NCI-H2227 (cell line): ENCODE measurements around the gene DPH1.
A peak's percentile ranks its signal among the peaks of the same experiment; 100 is the strongest.

Experiments
- DNase-seq: peaks from one replicate; lab custom pipeline; 2025; ENCODE audit not compliant: unreplicated experiment; lab: John Stamatoyannopoulos, UW

The DPH1 gene

DNA sequence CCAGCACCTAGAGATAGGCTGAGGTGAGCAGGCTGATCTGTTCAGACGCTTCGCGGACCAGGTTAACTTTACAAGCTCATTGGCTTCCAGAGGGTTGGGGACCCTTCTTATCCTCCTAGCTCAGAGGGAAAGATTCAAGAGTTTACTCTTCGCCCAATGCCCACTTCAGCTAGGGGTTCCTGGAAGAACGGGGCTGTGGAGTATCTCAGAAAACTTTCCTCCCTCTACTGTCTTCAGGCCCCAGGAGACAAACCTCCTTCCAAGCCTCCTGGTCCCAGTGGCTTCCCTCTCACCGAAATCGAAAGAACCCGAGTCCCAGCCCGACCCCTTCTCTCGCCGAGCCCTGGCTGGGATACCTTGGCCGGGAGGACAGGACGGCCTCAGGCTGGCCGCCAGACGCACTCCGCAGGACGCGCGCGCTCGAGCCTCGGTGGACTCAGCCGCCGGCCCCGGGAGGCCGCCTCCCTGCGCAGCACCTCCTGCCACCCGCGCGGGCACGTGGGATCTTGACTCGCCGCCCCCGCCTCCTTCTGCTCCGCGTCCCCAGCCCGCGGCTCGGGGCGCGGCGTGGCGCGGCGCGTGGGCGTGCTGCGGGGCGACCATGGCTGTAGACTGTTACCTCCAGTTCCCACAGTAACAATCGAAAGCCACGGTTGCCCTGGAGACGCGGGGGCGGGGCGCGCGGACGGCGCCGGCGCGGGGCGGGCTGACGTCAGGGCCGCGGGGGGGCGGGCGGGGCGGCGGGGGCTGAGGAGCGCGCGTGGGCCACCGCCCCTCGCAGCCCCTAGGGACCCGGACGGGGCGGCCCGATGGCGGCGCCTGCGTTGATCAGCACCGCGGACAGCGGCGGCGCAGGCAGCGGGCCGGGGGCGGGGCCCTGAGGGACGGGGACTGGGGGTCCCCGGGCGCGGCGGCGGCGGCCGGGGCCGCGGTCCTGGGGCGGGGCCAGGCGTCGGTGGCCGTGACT is 19.7 kb downstream of the DPH1 start:
- DNase-seq = peak; percentile 86

DNA sequence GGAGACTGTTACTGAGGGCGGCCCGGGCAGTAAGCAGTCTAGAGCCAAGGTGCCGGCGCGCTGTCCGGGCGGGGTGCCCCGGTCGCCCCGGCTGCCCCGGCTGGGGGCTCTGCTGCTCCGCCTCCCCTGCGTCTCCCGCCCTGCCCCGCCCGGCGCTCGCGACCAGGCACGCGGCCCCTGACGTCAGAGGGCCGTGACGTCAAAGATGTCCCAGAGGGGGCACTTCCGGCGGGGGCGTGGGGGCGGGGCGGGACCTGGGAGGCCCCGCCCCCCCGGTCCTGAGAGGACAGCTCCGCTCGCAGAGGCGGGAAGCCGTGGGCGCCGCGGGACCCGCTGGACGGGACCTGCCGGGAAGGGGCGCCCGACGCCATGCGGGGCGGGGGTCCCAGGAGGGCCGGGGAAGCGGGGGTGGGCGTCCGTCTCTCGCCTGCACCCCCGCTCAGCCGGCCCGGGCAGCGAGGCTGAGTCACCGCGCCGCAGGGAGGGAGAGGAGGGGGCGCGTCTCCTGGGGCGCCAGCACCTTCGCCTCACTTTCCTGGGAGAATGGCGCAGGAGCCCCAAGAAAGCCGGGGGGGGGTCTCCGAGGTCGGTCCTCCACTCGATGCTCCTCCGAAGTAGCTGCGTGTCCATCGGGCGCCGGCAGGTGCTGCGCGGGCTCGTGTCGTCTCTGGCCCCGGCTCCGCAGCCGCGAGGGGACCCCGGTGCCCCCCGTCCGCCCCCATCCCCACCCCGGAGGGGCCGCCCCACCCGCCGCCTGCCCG is 20.5 kb downstream of the DPH1 start:
- peak; percentile 93 for DNase-seq

DNA sequence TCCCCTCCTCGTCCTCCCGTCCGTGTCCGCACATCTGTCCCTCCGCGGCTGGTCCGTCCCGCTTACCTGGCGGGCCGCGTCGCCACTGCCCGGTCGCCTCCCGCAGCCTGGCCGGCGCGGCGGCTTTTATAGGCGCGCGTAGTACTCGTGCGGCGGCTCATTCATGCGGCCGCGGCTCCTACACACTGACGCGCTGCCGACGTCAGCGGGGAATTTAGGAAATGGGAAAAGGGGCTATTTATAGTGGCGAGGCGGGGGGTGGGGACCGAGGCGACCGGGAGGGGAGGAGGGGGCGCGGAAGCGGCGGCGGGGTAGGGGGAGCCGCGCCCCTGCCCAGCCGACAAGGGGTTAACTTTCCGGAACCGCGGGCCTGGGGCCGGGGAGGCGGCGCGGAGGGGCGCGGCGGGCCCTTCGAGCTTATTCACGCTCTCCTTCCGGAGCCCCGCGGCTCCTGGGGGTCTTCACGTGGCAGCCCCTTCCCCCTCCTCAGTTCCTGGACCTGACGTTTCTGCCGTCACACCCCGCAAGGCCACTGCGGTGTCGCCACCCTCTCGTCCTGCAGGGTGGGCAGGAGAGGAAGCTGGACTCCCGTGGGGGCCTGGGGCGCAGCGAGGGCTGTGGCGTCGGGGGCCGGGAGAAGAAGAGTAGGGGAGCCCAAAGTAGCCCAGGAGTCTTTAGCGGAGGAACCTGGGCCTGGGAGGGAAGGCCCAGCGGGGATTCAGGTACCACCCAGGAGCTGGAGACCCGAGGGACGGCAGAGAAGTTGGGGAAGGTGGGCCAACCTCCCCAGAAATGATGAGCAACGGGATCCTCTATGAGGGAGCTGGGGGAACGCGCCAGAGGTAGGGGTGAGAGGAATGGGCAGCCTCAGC is 21.3 kb downstream of the DPH1 start:
- peak; percentile 72 for DNase-seq

- DNase-seq = no peak
These were observed 22.1 kb downstream of the DPH1 start for GRCh38 chr17:2051933-2052559.

GRCh38 chr17:2053380-2054261 is 23.7 kb downstream of the DPH1 start:
- peak; percentile 75 for DNase-seq

- no peak for DNase-seq
These were observed 24.2 kb downstream of the DPH1 start for GRCh38 chr17:2054262-2054511.

DNA sequence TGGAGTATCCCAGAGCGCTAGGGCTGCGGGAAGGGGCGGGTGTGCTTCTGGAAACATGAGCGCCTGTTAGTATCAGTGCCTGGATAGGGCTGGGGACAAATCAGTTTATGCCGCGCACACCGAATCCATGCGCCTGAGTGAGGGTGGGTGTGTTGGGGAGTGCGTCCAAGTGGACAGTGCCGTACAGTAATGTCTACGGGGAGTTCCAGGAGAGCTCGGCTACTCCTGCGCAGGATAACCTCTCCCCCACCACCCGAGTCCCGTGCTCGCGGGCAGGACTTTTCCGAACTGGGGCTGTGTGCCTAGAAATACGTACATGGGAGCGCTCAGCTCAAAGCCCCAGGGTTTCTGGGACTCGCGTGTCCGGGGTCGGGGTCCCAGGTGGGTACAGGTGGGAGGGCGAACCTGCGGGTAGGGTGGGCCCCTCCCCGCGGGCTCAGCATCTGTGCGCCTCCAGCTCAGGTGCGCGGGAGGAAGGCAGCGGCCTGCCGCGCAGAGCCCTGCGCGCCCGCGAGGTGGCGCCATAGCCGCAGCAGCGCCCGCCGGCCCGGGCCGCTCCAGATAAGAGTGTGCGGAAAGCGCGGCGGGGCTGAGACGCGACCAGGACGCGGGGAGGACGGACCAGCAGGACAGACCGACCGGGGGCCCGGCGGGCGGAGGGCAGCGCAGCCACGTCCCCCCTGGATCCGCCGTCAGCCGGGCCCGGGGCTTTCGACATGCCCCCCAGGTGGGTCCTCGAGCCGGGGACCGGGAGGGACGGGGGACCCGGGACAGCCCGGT is 24.7 kb downstream of the DPH1 start, which contains the start of gene HIC1:
Gene HIC1 (plus strand): TSS at position 592 of the 780 bp plus-strand sequence. CDS start 1,588 bp downstream, outside the sequence.
- peak; percentile 74 for DNase-seq

DNA sequence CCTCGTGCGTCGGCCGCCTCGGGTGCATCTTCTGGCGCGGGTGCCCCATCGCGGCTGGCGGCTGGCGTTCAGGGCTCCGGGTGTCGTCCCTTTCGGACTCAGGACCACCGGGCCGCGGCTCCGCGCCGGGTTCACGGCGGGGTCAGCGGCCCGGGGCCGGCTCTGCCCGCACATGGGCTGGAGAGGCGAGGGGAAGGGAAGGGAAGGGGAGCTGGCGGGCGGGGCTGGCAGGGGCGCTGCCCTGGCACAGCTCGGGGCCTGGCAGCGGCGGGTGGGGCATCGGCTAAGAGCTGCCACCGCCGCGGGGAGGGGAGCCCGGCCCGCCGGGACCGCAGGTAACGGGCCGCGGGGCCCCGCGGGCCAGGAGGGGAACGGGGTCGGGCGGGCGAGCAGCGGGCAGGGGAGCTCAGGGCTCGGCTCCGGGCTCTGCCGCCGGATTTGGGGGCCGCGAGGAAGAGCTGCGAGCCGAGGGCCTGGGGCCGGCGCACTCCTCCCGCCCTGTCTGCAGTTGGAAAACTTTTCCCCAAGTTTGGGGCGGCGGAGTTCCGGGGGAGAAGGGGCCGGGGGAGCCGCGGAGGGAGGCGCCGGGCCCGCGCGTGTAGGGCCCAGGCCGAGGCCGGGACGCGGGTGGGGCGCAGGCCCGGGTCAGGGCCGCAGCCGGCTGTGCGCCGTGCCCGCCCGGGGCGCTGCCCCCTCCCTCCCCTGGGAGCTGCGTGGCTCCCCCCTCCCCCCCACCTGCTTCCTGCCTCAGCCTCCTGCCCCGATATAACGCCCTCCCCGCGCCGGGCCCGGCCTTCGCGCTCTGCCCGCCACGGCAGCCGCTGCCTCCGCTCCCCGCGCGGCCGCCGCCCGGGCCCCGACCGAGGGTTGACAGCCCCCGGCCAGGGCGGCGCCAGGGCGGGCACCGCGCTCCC is 25.6 kb downstream of the DPH1 start:
- no peak for DNase-seq

DNA sequence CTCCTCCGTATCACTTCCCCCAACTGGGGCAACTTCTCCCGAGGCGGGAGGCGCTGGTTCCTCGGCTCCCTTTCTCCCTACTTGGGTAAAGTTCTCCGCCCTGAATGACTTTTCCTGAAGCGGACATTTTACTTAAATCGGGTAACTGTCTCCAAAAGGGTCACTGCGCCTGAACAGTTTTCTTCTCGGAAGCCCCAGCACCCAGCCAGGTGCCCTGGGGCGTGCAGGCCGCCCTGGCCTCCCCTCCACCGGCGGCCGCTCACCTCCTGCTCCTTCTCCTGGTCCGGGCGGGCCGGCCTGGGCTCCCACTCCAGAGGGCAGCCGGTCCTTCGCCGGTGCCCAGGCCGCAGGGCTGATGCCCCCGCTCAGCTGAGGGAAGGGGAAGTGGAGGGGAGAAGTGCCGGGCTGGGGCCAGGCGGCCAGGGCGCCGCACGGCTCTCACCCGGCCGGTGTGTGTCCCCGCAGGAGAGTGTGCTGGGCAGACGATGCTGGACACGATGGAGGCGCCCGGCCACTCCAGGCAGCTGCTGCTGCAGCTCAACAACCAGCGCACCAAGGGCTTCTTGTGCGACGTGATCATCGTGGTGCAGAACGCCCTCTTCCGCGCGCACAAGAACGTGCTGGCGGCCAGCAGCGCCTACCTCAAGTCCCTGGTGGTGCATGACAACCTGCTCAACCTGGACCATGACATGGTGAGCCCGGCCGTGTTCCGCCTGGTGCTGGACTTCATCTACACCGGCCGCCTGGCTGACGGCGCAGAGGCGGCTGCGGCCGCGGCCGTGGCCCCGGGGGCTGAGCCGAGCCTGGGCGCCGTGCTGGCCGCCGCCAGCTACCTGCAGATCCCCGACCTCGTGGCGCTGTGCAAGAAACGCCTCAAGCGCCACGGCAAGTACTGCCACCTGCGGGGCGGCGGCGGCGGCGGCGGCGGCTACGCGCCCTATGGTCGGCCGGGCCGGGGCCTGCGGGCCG is 26.5 kb downstream of the DPH1 start:
- DNase-seq = no peak

DNA sequence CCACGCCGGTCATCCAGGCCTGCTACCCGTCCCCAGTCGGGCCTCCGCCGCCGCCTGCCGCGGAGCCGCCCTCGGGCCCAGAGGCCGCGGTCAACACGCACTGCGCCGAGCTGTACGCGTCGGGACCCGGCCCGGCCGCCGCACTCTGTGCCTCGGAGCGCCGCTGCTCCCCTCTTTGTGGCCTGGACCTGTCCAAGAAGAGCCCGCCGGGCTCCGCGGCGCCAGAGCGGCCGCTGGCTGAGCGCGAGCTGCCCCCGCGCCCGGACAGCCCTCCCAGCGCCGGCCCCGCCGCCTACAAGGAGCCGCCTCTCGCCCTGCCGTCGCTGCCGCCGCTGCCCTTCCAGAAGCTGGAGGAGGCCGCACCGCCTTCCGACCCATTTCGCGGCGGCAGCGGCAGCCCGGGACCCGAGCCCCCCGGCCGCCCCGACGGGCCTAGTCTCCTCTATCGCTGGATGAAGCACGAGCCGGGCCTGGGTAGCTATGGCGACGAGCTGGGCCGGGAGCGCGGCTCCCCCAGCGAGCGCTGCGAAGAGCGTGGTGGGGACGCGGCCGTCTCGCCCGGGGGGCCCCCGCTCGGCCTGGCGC is 27.3 kb downstream of the DPH1 start:
- no peak for DNase-seq

- no peak for DNase-seq
These were observed 28.0 kb downstream of the DPH1 start for GRCh38 chr17:2057760-2058585.

DNA sequence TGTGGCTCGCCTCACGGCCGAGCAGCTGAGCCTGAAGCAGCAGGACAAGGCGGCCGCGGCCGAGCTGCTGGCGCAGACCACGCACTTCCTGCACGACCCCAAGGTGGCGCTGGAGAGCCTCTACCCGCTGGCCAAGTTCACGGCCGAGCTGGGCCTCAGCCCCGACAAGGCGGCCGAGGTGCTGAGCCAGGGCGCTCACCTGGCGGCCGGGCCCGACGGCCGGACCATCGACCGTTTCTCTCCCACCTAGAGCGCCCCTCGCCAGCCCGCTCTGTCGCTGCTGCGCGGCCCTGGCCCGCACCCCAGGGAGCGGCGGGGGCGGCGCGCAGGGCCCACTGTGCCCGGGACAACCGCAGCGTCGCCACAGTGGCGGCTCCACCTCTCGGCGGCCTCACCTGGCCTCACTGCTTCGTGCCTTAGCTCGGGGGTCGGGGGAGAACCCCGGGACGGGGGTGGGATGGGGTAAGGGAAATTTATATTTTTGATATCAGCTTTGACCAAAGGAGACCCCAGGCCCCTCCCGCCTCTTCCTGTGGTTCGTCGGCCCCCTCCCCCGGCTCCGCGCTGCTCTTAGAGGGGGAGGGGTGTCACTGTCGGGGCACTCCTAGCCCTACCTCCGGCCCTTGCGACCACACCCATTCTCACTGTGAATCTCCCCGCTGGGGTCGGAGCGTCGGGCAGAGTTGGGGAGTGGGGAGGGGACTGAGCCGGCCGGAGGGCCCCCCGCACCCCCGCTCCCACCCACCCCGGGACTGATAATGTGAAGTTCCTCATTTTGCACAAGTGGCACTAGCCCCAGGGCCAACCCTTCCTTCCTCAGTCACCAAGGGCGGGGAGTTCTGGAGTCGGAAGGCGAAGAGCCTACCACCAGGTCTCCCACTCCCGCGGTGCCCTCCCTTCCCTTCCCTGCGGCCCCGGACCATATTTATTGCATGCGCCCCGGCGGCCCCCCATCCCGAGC is 28.9 kb downstream of the DPH1 start:
- DNase-seq = no peak

DNA sequence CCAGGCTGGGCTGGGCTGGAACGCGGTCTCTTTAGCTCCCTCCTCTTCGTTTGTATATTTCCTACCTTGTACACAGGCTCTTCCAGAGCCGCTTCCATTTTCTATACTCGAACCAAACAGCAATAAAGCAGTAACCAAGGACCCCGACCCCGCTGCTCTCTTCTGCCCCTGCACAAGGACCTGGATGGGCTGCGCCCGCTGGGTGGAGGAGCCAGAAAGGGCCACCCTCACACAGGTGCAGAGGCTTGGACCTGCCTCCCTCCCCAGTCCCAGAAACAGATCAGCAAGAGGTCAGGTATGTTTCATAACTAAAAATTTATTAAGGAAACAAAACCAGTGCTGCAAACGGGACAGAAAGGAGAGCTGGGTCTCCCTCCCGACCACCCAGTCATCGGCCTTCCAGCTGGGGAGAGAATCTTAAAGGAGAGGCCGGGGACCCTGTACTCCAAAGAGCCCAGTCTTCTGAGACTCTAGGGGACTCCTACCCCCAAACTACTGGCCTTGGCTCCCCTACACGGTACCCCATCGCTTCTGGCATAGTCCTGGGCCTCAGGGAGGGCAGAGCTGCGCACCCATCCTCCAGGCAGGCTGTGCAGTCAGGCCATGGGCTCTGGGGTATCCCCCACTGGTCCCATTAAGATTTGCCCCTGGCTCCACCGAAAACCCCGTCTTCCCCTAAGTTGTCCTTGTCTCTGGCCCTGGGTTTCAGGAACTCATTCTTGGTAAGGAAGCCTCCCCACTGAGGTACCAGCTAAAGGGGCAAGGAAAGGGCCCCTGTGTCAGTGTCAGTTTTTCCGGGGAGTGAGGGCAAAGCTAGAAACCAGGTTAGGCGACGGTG is 29.8 kb downstream of the DPH1 start:
- no peak for DNase-seq

- DNase-seq = no peak
These were observed 30.4 kb downstream of the DPH1 start for GRCh38 chr17:2060385-2060658.
